Measurements from ENCODE around the gene COPS7A.

DNA sequence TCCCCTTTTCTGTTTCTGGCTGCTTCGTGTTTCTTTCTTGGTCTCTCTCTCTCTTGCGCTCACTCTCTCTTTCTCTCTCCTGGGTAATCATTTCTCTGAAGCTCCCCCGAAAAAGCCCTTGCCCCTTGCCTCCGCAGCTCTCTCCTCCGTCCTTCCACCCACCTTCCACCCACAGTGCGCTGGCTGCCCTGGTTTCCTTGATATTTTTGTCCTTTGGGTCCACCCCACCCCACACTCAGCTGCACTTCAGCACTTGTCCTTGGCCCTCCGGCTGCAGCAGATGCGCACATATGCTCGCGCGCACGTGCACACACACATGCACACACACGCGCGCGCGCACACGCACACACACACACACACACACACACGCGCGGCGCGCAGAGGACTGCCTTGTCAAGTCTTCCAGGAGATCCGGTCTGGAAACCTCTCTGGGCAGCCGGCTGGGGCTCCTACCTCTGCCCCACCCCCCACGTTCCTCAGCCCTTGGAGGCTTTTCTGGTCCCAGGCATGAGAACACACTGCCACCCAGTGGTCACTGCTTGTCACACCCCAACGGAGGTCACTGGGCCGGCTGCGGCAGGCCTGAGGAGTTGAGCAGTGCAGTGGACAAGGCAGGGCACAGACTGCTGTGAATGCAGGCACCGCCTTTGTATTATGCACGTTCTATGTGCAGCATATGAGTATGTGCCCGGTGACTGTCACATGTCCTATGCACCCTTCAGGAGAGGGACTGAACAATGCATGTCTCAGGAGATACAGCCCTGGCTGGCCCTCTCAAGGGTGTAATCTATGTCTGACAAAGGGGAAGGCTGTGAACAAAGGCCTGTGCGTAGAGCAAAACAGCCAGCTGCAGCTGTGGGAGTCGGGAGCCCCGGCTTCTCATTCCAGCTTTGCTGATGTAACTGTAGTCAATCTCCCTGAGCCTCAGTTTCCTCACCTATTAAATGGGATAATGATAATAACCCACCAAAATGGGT, 55.0 kb downstream of the COPS7A start:
- TF ChIP-seq EZH2 (IDR thresholded peaks at IDR 0.05; ENCODE audit: insufficient read depth, poor library complexity, severe bottlenecking) (no peak), EZH2phosphoT487 (IDR thresholded peaks at IDR 0.05; ENCODE audit: insufficient read depth, low read depth) (no peak)
